COLO668 (cell line): ENCODE results near the gene C4orf50.
A peak's percentile ranks its signal among the peaks of the same experiment; 100 is the strongest.
"Not testable (repeated sequence)": the region's sequence is repeated elsewhere in the genome, so short reads cannot be mapped to it uniquely, and the experiment has no call there.

Source experiments
- DNase-seq: peaks from one replicate; lab custom pipeline; 2025; ENCODE audit not compliant: unreplicated experiment; lab: John Stamatoyannopoulos, UW

Gene C4orf50

GRCh38 chr4:5869966-5870619 is 148.1 kb downstream of the C4orf50 start:
- no peak for DNase-seq

DNA sequence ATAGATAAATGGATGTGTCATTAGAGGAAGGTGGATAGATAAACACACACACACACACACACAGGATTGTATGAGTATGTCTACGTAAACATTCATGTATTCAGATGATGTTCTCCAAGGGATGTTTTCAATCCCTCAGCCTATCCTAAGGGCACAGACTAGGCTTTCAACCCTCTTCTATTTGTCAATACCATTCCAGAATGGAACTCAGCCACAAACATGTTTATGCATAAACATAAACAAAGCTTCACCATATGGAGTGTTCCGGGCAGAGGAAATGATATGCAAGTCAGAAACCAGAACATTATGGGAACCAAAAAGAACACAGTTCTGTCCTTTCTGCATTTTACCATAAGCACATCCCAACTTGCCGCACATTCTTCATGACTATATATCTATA is 150.4 kb downstream of the C4orf50 start:
- no peak for DNase-seq

GRCh38 chr4:5866841-5867813 is 151.1 kb downstream of the C4orf50 start:
- no peak for DNase-seq

DNA sequence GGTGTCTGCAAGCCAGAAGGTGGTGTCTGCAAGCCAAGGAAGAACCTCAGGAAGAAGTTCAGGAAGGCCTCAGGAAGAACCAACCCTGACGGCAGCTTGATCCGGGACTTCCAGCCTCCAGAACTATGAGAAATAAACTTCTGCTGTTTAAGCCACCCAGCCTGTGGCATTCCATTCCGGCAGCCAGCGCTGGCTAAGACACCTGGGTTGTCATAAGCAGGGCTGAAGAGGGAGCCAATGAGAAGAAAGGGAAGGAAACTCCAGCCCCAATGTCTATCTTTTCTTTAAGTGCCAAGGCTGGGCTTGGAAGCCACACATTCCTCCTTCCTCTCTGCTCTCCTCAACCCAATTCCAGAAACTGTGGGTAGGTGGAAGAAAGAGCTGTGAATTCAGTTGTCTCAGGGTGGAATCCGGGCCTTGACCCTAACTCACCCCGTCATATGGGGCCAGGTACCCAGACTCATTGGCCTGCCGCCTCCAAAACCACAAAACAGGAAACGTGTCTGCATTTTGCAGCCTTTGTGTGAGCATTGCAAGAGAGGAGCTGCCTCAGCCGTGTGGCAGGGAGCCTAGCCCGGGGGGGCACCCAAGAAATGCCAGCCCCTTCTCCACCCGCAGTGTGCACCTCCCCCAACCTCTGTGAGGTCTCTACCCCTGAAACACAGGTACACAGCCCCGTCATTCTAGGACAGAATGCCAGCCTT is 152.2 kb downstream of the C4orf50 start:
- DNase-seq, result no peak

DNA sequence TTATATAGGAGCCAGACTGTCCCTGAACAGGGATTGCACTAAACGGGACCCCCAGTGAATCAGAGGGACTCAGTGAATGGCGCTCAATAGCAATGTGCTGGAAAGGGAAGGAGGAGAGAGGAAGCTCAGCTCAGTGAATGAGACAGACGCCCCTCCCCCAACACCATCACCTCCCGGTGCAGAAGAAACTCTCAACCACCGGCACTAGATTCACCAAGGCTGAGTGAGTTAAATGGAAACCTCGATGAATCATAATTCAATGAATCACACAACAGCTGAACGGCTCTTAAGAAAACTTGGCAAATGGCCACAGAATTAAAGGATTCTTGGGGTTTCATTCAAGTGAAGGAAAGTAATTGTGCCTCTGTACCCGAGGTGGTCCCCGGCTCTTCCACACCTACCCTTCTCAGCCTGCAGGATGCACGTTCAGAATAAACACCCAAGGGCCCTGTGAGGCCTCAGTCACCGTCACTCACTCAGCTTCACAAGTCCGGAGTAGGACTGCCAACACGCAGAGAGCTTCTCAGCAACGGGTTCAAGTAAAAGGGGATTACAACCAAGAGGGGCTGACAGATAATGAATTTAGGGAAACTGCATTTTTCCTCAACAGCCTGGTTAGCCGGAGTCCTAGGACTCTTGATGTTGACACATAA is 154.6 kb downstream of the C4orf50 start:
- peak; percentile 15 for DNase-seq

GRCh38 chr4:5858020-5858769 is 160.0 kb downstream of the C4orf50 start:
- no peak for DNase-seq

- DNase-seq, result no peak
Measured at GRCh38 chr4:5857199-5857598, 161.0 kb downstream of the C4orf50 start.

GRCh38 chr4:5856362-5856761 is 161.9 kb downstream of the C4orf50 start:
- DNase-seq, result not testable (repeated sequence)

DNA sequence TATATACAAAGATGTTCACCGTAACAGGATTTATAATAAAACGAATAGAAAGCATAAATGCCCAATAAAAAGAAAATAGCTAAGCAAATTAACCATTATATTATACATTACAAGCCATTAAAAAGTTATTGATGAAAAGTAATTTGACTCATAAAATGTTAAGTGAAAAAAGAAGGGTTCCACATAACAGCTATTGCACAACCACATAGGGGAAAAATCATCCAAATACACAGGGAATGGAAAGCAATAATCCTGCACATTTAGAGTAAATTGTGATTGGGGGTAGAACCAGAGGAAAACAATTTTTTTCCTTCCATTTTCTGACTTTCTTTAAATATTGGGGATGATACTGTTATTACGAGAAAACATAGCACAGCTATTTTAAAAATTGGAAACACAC is 163.3 kb downstream of the C4orf50 start:
- DNase-seq, result no peak

GRCh38 chr4:5852523-5853202 is 165.6 kb downstream of the C4orf50 start:
- no peak for DNase-seq

- DNase-seq, result no peak
Measured at GRCh38 chr4:5851637-5852301, 166.5 kb downstream of the C4orf50 start.
